ENCODE results near the gene SYCN.

Gene SYCN

DNA sequence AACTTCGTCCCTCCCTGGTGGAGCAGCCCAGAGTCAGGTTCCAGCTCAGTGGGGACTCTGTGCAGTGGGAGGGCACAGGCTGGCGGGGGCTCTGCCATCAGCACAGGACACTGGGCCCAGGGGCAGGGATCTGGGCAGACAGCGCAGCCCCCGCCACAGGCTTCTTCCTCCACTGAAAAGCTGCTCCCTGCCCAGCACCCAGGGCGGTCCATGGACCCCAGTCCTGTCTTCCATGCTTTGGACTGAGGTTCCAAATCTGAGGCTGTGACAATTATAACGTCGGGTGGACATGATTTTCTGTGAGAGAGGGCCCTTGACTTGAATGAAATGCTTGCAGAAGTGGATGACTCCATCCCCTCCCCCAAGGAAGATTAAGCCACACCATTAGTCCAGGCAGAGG is 28.5 kb downstream of the SYCN start:
- no peak overlapping the region for H3K4me3 ChIP-seq (ENCODE audit: low read depth, low read length)
- TF ChIP-seq, protein P1, sequence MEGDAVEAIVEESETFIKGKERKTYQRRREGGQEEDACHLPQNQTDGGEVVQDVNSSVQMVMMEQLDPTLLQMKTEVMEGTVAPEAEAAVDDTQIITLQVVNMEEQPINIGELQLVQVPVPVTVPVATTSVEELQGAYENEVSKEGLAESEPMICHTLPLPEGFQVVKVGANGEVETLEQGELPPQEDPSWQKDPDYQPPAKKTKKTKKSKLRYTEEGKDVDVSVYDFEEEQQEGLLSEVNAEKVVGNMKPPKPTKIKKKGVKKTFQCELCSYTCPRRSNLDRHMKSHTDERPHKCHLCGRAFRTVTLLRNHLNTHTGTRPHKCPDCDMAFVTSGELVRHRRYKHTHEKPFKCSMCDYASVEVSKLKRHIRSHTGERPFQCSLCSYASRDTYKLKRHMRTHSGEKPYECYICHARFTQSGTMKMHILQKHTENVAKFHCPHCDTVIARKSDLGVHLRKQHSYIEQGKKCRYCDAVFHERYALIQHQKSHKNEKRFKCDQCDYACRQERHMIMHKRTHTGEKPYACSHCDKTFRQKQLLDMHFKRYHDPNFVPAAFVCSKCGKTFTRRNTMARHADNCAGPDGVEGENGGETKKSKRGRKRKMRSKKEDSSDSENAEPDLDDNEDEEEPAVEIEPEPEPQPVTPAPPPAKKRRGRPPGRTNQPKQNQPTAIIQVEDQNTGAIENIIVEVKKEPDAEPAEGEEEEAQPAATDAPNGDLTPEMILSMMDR (IDR thresholded peaks at IDR 0.05; ENCODE audit: low read depth, low read length, missing control alignments) = no peak
- no peak for DNase-seq (ENCODE audit: low read depth)

DNA sequence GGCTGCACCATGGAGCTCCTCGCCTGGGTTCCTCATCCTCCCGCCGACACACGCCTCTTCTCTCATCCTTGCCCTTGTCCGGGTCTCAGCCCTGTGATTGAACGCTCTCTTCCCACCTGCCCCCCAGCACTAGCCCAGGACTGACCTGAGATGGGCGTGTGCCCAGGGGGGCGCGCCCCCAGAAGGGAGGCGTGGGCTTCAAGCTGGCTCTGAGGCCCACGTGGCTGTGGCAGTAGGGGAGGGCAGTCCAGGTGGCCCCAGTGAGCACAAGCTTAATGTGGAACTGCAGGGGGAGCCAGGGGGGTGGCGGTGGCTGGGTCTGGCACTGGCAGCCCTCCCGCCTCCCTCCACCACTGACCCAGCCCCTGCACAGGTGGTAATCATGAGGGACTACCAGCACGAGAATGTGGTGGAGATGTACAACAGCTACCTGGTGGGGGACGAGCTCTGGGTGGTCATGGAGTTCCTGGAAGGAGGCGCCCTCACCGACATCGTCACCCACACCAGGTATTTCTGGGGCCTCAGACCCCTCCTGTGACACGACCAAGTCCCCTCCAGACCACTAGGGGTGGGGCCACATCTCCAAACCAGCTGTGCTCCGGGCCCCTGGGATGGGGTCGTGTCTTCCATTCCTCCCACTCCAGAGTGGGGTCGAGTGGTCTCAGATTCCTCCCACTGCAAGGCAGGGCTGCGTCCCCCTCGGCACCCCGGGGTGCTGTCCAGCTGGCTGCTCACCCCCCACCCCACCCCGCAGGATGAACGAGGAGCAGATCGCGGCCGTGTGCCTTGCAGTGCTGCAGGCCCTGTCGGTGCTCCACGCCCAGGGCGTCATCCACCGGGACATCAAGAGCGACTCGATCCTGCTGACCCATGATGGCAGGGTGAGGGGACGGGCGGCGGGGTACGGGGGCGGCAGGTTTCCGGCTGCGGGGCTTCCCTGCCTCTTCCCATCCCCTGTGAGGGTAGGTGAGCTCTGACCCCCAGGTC is 29.2 kb downstream of the SYCN start:
- TF ChIP-seq, protein P1 (IDR thresholded peaks at IDR 0.05; ENCODE audit: low read depth, low read length, missing control alignments) = no peak
- DNase-seq (ENCODE audit: low read depth) = no peak
- no peak overlapping the region for H3K4me3 ChIP-seq (ENCODE audit: low read depth, low read length)

DNA sequence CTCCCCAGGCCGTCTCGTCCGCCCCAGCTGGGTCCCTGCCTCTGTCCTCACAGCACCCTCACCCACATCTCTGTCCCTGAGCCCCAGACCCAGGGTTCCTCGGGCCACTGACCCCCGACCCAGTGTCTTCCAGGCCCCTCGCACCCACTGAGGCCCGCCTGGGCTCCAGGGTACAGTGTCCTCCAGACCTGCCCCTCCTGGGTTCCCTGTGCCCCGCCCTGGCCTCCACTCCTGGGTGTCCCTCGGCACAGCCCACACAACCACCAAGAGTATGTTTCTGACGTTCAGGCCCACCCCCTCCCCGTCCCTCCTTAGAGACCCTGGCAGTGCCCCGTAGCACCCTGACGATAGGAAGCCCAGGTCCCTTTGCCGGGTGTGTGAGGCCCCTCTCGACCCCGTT is 29.9 kb downstream of the SYCN start:
- TF ChIP-seq, protein P1 (IDR thresholded peaks at IDR 0.05; ENCODE audit: low read depth, low read length, missing control alignments) = no peak
- no peak overlapping the region for H3K4me3 ChIP-seq (ENCODE audit: low read depth, low read length)
- DNase-seq (ENCODE audit: low read depth) = no peak

DNA sequence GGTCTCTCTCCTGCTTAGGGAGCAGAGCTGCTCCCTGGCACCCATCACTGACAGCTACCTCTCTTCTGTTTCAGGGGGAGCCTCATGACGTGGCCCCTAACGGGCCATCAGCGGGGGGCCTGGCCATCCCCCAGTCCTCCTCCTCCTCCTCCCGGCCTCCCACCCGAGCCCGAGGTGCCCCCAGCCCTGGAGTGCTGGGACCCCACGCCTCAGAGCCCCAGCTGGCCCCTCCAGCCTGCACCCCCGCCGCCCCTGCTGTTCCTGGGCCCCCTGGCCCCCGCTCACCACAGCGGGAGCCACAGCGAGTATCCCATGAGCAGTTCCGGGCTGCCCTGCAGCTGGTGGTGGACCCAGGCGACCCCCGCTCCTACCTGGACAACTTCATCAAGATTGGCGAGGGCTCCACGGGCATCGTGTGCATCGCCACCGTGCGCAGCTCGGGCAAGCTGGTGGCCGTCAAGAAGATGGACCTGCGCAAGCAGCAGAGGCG is 30.5 kb downstream of the SYCN start:
- TF ChIP-seq, protein P1 (IDR thresholded peaks at IDR 0.05; ENCODE audit: low read depth, low read length, missing control alignments) = no peak
- DNase-seq (ENCODE audit: low read depth) = no peak
- H3K4me3 ChIP-seq (ENCODE audit: low read depth, low read length) = no peak overlapping the region

DNA sequence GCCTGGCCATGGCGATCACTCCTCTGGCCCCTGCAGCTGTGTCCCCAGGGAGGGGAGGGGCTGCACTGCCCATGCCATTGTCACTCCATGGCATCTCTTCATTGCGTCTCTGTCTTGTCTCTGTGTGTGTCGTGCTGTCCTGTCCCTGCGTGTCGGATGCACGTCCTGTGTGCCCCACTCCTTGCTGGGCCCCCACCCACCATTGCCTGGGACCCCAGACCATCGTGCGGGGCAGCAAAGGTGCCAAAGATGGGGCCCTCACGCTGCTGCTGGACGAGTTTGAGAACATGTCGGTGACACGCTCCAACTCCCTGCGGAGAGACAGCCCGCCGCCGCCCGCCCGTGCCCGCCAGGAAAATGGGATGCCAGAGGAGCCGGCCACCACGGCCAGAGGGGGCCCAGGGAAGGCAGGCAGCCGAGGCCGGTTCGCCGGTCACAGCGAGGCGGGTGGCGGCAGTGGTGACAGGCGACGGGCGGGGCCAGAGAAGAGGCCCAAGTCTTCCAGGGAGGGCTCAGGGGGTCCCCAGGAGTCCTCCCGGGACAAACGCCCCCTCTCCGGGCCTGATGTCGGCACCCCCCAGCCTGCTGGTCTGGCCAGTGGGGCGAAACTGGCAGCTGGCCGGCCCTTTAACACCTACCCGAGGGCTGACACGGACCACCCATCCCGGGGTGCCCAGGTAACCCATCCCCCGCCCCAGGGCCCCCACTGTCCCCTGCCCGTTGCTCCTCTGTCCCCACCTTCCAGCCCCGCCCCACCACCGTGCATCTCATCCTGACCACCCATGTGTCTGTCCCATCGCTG is 31.2 kb downstream of the SYCN start:
- no peak overlapping the region for H3K4me3 ChIP-seq (ENCODE audit: low read depth, low read length)
- TF ChIP-seq, protein P1 (IDR thresholded peaks at IDR 0.05; ENCODE audit: low read depth, low read length, missing control alignments) = no peak
- DNase-seq (ENCODE audit: low read depth) = no peak

DNA sequence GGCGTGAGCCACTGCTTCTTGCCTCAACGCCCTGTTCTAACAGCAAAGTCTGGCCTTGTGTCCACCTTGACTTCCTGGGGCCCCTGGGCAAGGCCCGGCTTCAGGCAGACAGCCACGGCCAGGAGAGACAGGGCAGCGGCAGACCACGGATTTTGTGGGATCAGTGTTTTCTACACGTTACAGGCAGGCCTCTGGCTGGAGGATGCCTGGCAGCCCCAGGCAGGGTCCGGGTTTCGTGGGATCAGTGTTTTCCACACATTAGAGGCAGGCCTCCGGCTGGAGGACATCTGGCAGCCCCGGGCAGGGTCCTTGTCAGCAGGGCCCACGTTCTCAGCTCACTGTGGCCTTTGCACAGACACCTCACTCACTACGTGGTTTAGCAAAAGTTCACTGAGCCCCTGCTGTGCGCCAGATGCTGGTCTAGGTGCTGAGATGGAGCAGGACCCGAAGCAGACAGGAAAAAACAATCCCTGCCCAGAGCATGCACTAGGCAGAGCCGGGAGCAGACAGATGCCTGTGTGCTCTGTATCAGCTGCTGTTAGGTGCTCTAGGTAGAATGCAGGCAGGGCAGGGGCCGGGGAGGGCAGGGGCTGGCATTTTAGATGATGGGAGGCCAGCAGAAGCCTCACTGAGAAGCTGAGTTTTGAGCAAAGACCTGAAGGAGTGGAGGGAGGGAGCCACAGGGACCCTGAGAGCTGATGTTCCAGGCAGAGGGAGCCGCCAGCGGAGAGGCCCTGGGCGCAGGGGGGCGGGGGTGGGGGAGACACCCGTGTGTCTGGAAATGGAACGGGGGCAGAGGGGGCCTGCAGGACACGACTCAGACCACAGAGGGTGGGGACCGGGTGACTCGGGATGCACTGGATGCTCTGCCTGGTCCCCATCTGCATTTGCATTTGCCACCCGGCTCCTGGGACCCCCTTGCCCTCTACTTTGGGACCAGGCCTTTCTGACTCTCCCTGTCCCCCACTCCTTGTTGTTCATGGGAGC is 32.3 kb downstream of the SYCN start:
- no peak for DNase-seq (ENCODE audit: low read depth)
- TF ChIP-seq, protein P1 (IDR thresholded peaks at IDR 0.05; ENCODE audit: low read depth, low read length, missing control alignments) = no peak
- no peak overlapping the region for H3K4me3 ChIP-seq (ENCODE audit: low read depth, low read length)
